Cerebellar cortex (tissue), 1 donor: ENCODE data around the gene CRB1.
"Not testable (repeated sequence)": the region's sequence is repeated elsewhere in the genome, so short reads cannot be mapped to it uniquely, and the experiment has no call there.

Experiments used
- DNase-seq: peaks from one replicate; pipeline ENCODE4 v3.0.0-alpha.2; 2015; ENCODE audit warnings: low spot score

The CRB1 gene

DNA sequence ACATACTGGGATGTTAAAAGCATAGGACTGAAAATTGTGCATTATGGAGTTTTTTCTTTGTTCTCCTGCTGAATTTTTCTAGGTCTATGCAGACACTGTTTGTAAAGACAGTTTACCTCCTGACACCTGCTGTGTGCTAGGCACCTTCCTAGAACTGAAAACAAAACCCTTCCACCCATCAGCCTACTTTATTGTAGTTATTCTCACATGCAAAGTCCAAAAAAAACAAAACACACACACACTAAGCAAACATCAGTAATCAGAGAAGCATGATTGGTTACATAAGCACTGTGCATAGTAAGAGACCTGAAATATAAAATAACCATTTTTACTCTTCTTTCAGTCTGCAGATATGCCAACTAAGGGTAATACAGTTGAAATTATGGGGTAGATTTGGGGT lies 195.1 kb downstream of the CRB1 start:
- DNase-seq, result no peak

DNA sequence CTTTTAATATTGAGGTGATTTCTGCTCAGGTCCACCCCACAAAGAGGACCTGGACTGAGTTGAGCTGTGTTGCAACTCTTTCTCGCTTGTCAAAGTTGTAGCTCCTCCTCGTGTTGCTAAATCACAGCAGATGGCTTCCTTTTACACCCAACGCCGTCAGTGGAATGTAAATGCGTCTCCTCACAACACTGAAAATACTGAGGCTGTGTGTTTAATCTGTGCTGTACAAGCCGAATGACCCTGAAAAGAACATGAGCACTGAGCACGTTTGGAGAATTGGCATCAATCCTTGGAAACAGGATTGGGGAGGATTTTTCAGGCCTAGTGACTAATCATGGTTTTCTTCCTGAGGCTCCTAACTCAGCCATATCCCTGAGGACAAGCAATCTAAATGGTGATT lies 196.0 kb downstream of the CRB1 start:
- no peak for DNase-seq

DNA sequence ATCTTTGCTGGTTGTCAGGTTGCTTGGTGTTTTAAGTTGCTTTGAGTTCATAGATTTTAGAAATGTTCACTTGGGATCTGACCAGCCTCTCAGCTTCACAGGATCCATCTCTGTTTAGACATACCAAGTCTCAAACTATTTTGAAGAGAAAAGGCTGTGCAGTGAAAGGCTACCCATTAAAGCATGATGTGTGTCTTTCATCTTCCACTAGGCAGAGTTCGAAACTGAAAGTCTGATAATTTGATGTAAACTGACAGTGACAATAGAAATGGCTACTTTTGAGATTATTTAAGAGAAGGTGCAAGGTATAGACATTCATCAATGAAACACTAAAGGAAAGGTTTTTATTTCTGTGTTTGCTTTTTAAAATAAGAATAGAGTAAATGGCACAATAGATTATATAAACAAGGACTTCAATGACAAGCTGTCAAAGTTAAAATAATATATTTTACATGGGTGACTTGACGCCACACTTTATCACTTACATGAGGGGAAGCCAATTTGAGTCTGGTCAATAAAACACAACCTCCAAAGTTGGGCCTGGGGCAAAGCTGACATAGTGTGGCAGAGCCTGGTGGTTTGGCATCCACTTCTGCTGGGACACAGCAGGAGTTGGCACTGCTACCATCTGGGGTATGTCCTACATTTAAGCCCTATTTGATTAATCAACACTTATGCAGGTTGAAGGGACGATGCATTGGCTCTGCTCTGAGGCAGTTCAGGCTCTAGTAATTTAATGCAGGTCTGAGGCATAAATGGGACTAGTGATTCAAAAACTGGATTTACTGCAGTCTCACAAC lies 197.7 kb downstream of the CRB1 start:
- peak; percentile 28 for DNase-seq

DNA sequence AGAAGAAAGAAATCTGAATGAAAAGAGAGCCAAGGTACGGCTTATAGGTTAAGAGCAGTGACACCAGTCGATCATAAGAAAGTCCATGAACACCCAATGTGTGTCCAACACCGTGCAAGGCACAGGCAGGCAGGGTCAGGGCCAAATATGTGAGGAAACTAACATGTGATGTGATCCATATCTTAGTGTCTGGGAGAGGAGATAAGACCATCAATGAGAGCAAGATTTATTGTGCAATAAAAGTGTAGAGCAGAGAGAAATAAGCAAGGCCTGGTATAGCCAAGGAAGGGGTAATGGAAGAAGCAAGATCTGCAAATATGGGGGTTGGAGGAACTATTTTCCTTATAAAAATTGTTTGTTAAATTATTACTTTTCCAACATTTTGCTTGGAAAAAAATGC lies 198.8 kb downstream of the CRB1 start:
- DNase-seq, result no peak

DNA sequence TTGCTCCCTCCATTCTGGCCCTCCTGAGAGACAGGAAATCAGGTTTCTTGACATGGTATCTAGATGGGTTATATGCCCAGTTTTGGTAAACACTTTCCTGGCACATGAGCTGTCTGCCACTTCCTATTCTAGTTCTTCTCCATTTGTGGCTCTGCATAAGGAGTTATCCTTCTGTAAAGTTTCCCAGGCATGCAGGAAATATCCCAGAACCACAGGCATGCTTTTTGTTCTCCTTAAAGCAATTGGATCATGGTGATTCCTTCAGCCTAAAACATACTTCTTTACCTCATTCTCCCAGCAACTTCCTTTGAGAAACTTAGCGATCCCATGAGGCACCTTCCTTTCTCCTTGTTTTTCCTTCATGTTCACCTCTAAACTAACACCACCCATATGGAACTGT lies 199.8 kb downstream of the CRB1 start:
- DNase-seq, result no peak

DNA sequence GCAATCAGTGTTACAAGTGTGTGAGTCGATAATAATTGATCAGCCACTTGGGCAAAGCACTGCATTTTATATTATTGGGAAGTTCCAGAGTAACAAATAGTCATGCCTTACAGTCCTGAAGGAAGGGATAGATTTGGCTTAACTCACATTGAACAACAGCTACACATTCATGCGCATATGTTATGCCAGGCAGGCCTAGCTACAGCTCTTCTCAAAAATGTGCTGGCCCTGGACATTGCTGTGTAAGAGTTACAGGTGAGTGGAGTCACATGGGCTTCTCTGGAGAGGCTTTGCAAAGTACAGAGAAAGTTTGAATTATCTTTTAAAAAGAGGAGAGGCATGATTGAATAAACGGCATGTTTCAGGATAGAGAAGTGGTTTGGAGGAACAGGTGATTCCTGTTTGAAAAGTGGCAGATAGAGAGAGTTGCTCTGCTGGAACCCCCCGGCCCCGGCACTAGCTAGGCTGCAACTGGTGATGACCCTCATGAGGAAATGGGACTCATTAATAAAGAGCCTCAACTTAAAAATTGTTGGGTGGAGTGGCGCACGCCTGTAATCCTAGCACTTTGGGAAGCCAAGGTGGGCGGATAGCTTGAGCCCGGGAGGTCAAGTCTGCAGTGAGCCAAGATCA lies 200.6 kb downstream of the CRB1 start:
- DNase-seq, result no peak

DNA sequence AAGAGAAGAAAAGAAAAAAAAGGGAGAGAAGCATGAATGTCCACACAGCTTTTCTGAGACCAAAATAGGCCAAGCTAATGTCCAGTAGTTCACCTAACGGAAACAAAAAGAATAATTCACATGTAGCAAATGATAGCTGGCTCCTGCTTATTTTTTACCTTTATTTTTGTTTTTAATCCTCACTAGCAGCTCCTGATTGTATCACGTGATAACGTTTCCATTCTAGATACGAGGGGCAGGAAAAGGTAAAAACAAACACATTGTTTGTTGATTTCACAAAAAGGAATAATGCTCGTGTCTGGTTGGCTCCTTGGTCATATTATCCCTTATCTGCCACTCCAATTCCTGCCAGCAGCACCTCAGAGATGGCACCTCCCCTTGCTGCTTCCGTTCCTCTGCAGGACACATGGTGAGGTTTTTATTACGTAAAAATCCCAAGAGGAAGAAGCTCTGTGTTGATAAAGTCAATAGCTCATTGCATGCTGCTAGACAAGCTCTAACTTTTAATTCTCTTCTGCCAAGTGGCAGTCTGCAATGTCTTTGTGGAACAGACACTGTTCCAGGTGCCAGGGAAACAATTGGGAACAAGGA lies 201.7 kb downstream of the CRB1 start:
- DNase-seq, result no peak

DNA sequence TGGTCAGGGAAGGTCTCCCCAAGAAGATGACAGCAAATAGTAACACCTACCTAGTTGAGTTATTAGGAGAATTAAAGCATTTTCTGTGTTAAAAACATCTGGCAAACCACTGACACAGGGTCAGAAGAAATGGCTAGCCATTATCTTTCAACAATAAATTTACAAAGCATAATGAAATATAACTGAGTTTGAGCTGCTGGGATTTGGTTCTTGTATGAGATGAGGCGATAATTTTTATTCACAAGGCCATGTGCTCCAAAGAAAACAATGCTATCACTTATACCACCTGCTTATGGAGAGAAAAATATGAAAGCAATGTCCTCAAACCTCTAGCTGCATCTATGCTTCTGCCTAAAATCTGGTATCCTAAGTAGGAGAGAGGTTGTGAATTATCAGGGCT lies 202.3 kb downstream of the CRB1 start:
- DNase-seq, result no peak

DNA sequence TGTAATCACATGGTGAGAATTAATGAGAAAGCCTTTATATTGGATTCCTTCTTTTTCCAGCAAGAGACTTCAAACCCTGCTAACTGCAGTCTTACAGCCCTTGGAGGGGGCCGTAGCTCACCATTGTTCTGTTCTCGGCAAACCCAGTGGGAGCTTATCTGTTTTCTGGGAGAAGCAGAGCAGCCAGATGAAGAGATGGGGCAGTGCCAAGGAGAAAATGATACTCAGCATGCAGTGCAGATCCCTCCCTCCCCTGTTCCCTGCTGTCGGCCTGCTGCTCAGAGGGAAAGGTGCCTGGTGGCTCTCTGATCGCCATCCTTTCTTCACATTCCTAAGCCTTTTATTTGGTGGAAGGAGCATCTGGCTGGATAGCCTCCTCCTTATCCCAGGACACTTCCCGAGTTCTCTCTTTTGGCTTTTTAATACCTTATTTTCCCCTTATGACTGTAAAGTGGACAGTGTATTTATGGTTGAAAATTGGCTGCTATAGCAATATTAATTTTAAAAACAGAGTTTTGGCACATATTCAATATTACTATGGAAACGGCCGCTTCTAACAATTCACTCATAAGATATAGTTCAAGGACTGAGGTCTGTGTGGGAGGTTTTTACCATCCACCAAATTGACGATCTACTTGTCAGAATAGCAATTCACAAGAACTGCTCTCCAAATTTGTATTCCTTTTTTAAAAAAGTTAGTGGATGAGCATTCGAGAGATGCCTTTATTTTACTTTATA lies 203.4 kb downstream of the CRB1 start:
- peak; percentile 95 for DNase-seq

DNA sequence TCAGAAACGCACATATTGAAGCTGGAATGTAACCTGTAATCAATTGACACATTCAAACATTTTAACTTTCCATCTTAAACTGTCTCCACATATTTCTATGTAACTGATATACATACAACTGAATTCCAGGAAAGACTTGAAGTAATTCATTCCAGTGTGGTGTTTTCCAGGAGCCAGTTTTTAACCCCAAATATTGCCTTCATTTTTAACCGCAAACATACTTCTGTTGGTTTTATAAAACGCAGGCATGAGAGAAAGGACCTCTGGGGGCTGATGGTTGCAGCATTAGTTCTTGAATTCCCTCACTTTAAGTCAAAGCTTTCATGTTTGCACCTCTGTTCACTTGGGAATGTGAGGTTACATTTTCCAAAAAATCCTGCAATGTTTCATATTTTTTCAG lies 204.1 kb downstream of the CRB1 start:
- DNase-seq, result no peak

DNA sequence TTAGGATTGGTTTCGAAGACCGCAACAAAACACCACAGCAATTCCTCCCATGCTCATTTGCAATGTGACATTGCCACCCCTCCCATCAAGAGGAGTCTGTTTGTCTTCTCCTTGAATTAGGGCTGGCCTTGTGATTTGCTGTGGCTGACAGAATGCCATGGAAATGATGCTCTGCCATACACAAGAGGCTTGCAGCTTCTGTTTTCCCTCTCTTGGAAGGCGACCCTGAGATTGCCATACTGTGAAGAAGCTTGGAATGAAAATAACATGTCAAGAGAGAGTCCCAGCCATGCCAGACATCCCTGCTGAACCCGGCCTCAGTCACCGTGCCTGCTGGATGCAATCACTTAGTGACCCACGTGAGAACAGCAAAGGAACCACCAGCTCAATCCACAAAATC lies 212.4 kb downstream of the CRB1 start:
- no peak for DNase-seq

DNA sequence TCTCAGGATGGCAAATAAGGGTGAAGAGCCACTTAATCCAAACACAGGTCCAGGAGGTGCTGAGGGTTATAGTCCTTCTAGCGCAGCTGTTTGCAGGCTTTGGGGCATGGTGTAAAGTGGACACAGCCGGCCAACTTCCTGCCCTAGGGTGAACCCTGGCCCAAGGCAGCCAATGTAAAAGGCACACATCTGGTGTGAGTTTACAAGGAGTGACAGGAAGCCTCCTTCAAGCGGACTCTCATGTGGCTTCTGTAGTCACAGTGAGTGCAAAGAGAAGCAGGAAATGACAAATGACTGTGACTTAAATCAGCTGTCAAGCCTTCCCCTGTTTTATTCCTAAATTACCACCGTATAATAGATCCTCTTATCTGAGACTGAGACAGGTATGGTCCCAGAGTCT lies 213.0 kb downstream of the CRB1 start:
- no peak for DNase-seq

DNA sequence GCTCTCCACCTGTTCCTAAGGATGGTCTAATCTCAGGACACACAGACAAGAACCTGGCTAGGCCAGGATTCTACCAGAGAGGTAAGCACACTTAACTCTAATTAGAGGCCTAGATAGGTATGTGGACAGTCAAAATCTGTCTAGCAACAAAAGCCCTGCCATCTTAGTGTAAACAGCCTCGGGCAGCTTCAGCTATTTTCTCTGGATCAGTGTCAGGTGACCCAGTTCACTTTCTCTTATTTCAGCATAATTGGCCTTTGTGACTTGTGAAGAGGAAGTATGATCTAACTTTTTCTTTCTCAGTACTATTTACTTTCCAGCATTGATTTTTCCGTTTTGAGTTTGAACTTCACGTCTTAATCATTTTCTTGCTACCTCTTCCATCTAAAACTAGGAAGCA lies 217.7 kb downstream of the CRB1 start:
- DNase-seq, result no peak

DNA sequence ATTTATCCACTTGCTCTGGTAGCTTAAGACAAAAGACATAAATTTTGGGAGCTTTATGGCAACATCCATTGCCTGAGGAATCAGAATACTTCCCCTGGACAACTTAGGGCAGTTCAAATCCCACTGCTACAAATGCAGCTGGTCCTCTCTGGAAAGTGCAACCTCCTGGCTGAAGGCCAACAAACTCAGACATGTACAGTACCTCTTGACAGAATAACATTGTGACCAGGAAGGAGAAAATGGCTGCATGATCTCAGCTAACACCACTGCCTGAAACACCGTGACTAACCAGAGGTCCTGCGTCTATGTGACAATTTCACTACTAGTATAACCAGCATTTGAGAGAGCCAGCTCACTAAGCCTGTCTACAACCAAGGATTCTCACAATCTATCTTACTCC lies 218.9 kb downstream of the CRB1 start:
- no peak for DNase-seq

DNA sequence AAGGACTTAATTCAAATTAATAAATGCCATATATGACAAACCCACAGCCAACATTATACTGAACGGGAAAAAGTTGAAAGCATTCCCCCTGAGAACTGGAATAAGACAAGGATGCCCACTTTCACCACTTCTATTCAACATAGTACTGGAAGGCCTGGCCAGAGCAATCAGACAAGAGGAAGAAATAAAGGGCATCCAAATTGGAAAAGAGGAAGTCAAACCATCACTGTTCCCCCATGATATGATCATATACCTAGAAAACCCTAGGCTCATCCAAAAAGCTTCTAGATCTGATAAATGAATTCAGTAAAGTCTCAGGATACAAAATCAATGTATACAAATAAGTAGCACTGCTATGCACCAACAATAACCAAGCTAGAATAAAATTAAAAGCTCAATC lies 223.5 kb downstream of the CRB1 start:
- DNase-seq, result not testable (repeated sequence)

DNA sequence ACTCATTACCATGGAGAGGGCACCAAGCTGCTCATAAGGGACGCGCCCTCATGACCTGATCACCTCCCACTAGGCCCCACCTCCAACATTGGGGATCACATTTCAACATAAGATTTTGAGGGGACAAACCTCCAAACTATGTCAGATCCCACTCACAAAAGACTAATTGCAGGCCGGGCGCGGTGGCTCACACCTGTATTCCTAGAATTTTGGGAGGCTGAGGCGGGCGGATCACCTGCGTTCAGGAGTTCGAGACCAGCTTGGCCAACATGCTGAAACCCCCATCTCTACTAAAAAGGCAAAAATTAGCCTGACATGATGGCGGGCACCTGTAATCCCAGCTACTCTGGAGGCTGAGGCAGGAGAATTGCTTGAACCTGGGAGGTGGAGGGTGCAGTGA lies 228.7 kb downstream of the CRB1 start:
- no peak for DNase-seq

DNA sequence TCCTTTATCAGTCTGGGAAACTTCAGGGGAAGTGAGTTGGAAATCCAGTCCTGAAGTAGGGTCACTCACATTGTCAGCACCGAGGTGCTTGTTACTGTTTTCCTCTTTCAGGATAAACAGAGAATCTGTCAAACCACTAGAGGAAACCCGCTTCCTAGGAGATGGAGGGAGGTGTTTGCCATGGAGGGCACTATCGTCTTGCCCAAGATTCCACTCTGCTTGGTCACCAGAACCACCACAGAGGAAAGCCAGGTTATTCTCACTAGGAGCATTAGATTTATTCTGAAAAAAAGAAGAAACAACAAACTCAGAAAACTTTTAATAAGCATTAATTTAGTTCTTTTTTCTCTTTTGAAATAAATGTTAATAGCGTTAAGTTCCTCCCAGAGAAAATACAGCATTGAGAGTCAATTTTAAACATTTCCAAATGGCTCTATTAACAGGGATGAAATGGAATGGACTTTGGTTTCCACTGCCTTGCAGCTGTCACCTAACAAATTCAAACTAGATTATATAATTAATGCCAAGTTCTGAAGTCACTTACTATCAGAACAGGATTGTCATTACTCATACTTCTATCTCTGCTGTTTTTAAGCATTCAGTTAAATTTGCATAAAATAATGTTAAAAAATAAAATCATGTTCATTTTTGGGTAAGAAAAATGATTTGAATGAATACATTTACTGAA lies 242.8 kb downstream of the CRB1 start:
- no peak for DNase-seq

DNA sequence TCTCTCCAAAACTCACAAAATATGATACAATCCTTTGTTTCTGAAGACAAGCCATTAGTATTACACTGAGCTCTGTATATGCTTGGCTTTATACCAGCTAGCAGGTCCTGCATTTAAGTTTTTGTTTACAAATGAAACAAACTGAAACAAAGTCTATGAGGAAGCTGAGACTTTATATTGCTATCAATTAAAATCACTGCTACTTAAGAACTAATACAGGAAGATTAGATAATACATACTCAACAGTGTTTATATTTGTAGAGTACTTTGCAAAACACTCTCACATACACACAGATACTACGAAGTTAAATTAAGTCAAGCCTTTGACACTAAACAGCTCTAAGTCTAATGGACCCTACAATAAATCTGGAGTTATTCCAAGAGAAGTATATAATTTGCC lies 247.4 kb downstream of the CRB1 start:
- no peak for DNase-seq

DNA sequence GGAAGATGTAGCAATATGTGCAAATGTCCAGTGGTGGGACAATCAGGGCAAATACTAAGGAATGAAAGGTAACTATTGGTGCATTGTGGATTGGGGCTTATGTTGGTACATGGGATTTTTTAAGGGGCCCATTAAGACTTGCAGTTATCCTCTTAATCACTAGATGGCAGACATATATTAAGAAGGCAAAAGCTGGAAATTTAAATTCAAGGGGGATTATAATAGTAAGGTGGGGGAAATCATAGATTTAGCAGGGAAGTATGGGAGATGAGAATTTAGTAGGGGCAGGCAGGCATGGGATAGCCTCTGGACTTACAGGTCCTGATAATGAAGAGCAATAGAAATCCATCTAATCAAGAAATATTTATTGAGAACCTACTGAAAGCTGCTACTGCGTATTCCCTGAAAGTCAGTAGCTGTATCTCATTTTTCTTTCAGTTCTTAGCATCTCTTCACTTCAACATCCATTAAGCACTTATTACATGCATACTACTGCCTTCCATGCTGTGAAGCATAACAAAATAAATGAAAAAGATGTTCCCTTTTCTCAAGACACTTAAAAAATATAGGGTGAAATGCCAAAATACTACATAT lies 251.8 kb downstream of the CRB1 start:
- DNase-seq, result peak; percentile 8

DNA sequence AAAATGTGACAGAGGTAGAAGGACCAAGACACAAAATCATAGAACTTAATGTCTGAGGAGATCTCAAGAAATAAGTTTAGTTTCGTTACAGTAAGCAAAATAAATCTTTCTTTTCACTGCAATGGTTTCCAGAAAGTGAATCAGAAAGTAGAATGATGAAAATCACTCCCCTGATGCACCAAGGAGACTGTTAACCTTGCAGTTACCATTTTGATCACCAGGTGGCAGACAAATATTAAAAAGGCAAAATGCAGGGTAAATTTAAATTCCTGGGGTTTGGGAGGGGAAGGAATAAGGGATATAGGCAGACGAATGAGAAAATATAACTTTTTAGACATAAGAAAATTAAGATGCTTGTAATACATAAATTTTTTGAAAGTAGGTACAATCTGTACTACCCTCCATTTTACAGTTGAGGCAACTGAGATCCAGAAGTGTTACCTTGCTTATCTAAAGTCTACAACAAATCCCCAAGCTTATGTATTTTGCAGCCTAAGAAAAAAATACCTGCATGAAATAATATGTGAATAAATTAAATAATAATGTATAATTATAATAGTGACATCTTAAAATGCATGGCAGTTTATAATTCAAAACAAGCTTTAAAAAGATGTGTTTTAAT lies 253.2 kb downstream of the CRB1 start:
- peak; percentile 31 for DNase-seq

DNA sequence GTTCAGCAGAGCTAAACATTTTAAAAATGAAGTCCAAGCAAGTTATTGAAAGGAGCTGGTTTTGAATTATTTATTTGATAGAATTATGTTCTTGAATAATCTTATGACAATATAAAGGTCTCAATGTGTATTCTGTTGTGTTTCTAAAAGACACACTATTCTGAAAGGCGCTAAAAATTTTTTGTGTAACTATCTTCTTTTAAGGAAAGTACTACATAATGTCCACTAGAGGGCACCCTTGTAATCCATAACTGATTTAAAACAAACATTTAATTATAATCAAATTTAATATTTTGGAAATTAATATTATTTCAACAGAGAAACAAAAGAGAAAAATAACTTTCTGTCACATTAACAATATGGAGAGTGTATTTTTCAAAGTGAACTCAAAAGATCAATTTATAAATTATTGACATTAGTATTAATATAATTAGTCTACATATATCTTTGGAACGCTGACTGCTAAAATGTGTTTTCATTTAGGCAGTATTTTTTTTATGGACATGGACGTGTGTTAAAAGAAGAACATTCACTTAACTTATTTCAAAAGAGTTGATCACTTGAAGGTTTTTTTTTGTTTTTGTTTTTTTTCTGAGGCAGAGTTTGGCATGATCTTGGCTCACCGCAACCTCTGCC lies 258.8 kb downstream of the CRB1 start:
- DNase-seq, result peak; percentile 31
